Activated T-cell treated with anti-CD3 and anti-CD28 coated beads, Interleukin-2, amount 50 U/mL, for 4 hours (primary cell): ENCODE data around the gene SLC12A8. TPM values are rescaled to one million over a fixed set of nuclear protein-coding genes. Genes with fewer than 3 reads are reported as not detected.

Experiments used
- ATAC-seq, 2 donors: fragments of 200-7000 bp; cut with Tn5 transposase; one replicate each; pipeline ENCODE4 v1.10.0; 2021
- DNase-seq: peaks from one replicate; pipeline ENCODE4 v3.0.0-alpha.2; 2020
- H3K27me3 Mint-ChIP-seq: one replicate; pipeline ENCODE4 v1.8.0; 2021; ENCODE audit warnings: low read depth, mixed read lengths
- H3K36me3 Mint-ChIP-seq: one replicate; pipeline ENCODE4 v1.8.0; 2022; ENCODE audit warnings: mixed read lengths; ENCODE audit not compliant: insufficient read depth
- H3K4me1 Mint-ChIP-seq: one replicate; pipeline ENCODE4 v1.8.0; 2021; ENCODE audit warnings: low read depth, mixed read lengths
- H3K4me3 Mint-ChIP-seq: one replicate; pipeline ENCODE4 v1.8.0; 2021; ENCODE audit warnings: mild to moderate bottlenecking, moderate library complexity, mixed read lengths
- H3K9me3 Mint-ChIP-seq: one replicate; pipeline ENCODE4 v1.8.0; 2021; ENCODE audit warnings: mixed read lengths
- total RNA-seq, 3 donors: library from RNA; stranded (reverse); gene quantifications; one replicate each; pipeline ENCODE4 v1.2.1, GENCODE V29; 2021

The SLC12A8 gene
- total RNA-seq, 3 donors from 2014 or later = 0.35 to 1.7 (median 0.63) TPM

- Mint-ChIP-seq H3K36me3 (no peaks in the 10 kb centered on the region), H3K4me3 (no peak overlapping the region), H3K9me3 (no peaks in the 10 kb centered on the region), H3K27me3 (no peaks in the 10 kb centered on the region), H3K4me1 (peaks cover 31% of the 10 kb centered on the region)
- ATAC-seq (no peak), DNase-seq (no peak)
Measured at GRCh38 chr3:125136966-125137357, 75.6 kb downstream of the SLC12A8 start.

- H3K9me3 Mint-ChIP-seq = no peaks in the 10 kb centered on the region
- H3K4me1 Mint-ChIP-seq = peaks cover 27% of the 10 kb centered on the region
- no peaks in the 10 kb centered on the region for H3K27me3 Mint-ChIP-seq
- DNase-seq = no peak
- H3K4me3 Mint-ChIP-seq = no peak overlapping the region
- no peaks in the 10 kb centered on the region for H3K36me3 Mint-ChIP-seq
- no peak for ATAC-seq
Measured at GRCh38 chr3:125136515-125136914, 76.0 kb downstream of the SLC12A8 start.

DNA sequence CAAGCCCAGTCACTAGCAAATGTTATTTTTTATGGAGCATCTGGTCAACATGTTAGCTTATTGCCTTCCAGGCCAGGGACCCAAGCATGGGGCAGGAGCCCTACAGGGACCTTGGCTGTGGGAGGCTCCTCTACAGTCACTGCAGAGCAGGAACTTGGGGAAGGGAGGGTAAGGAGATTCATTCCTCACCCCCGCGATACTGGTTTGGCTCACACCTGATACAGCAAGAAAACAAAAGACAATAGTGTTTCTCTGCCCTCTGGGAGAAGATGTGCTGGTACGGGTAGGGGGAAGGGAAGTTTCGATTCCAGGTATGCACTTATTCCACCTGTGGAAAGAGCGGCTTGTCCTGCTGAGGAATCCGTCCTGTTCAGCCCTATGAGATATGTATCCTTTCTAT, 77.6 kb downstream of the SLC12A8 start:
- H3K36me3 Mint-ChIP-seq = no peaks in the 10 kb centered on the region
- DNase-seq = no peak
- H3K27me3 Mint-ChIP-seq = no peaks in the 10 kb centered on the region
- no peak for ATAC-seq
- H3K4me1 Mint-ChIP-seq = peaks cover 19% of the 10 kb centered on the region
- H3K9me3 Mint-ChIP-seq = no peaks in the 10 kb centered on the region
- H3K4me3 Mint-ChIP-seq = no peak overlapping the region

DNA sequence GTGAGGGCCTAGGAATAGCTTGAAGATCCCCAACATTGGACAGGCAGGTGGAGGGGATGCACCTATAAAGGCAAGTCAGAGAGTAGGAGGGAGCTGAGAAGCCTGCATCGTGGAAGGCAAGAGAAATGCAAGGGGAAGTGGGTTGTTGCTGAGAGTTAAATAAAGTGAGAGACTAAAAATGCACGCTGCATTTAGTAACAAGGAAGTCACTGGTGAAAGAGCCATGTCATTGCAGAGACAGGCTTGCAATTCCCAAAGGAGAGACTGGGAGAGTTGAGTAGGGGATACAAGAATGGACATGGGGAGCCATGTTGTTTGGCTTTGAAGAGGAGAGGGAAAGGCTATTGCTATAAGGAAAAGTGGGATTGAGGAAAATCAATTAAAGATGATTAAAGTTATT, 79.7 kb downstream of the SLC12A8 start:
- no peaks in the 10 kb centered on the region for H3K36me3 Mint-ChIP-seq
- ATAC-seq (no peak), DNase-seq (no peak)
- no peaks in the 10 kb centered on the region for H3K9me3 Mint-ChIP-seq
- H3K4me3 Mint-ChIP-seq = no peak overlapping the region
- H3K27me3 Mint-ChIP-seq = no peaks in the 10 kb centered on the region
- H3K4me1 Mint-ChIP-seq = peaks cover 17% of the 10 kb centered on the region

DNA sequence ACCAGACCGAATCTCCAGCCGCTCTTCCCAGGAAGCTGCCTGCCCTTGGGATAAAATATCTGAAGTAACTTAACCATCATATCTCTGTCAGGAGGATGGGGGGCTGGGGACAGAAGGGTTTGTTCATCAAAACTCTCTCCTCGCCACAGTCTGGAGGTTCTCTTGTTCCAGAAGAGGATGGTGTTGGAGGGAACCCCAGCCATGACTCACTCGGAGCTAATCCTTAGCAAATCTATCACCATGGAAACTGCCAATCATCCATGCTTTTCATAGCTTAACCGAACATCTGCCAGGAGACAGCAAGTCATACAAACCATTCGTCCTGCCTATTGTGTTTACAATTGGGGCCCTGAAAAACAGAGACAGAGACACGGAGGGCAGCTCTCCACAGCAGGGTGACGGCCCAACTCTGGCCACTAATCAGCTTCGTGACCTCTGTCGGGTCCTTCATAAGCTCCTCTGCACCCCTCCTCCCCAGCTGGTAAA, 83.0 kb downstream of the SLC12A8 start:
- Mint-ChIP-seq H3K9me3 (no peaks in the 10 kb centered on the region), H3K4me1 (peaks cover 17% of the 10 kb centered on the region), H3K27me3 (no peaks in the 10 kb centered on the region), H3K36me3 (no peaks in the 10 kb centered on the region), H3K4me3 (no peak overlapping the region)
- ATAC-seq = no peak
- DNase-seq = no peak

GRCh38 chr3:125128861-125129501, 83.6 kb downstream of the SLC12A8 start:
- no peaks in the 10 kb centered on the region for H3K9me3 Mint-ChIP-seq
- no peaks in the 10 kb centered on the region for H3K36me3 Mint-ChIP-seq
- H3K4me1 Mint-ChIP-seq = peaks cover 17% of the 10 kb centered on the region
- no peak for DNase-seq
- no peaks in the 10 kb centered on the region for H3K27me3 Mint-ChIP-seq
- H3K4me3 Mint-ChIP-seq = no peak overlapping the region
- no peak for ATAC-seq

GRCh38 chr3:125126323-125126722, 86.2 kb downstream of the SLC12A8 start:
- no peaks in the 10 kb centered on the region for H3K36me3 Mint-ChIP-seq
- peaks cover 23% of the 10 kb centered on the region for H3K4me1 Mint-ChIP-seq
- H3K4me3 Mint-ChIP-seq = no peak overlapping the region
- no peak for DNase-seq
- no peaks in the 10 kb centered on the region for H3K9me3 Mint-ChIP-seq
- H3K27me3 Mint-ChIP-seq = no peaks in the 10 kb centered on the region
- ATAC-seq = no peak

DNA sequence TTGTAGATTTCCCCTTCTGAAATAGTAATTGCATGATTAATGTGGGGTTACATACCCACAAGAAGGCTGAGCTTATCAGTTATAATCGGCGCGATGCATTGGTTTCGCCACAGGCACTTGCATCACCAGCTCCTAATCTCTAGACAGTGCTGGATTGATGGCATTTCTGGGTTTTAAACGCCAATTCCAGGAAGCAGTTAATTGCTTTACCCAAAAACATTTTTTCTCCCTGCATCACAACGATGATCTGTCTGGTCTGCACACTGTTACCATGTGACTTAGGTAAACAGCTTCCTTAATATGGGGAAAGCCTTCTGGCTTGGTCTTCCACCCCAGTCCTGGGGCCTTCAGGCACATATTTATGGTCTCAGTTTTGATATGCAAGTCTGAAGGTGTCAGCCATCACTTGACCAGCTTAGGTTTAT, 86.7 kb downstream of the SLC12A8 start:
- Mint-ChIP-seq H3K36me3 (no peaks in the 10 kb centered on the region), H3K9me3 (no peaks in the 10 kb centered on the region), H3K4me1 (peaks cover 27% of the 10 kb centered on the region), H3K4me3 (no peak overlapping the region), H3K27me3 (no peaks in the 10 kb centered on the region)
- peak; percentile 84 to 87 for ATAC-seq
- DNase-seq = no peak

- H3K36me3 Mint-ChIP-seq = no peaks in the 10 kb centered on the region
- no peak for DNase-seq
- peaks cover 43% of the 10 kb centered on the region for H3K4me1 Mint-ChIP-seq
- H3K4me3 Mint-ChIP-seq = no peak overlapping the region
- no peaks in the 10 kb centered on the region for H3K27me3 Mint-ChIP-seq
- H3K9me3 Mint-ChIP-seq = no peaks in the 10 kb centered on the region
- ATAC-seq = no peak
Measured at GRCh38 chr3:125123451-125124305, 88.9 kb downstream of the SLC12A8 start.

- H3K9me3 Mint-ChIP-seq = no peaks in the 10 kb centered on the region
- no peaks in the 10 kb centered on the region for H3K27me3 Mint-ChIP-seq
- no peaks in the 10 kb centered on the region for H3K36me3 Mint-ChIP-seq
- H3K4me1 Mint-ChIP-seq = peaks cover 42% of the 10 kb centered on the region
- H3K4me3 Mint-ChIP-seq = peak overlapping the region; percentile 8
- no peak for DNase-seq
- ATAC-seq = peak; percentile 56 to 64
Measured at GRCh38 chr3:125121246-125122010, 91.1 kb downstream of the SLC12A8 start.

DNA sequence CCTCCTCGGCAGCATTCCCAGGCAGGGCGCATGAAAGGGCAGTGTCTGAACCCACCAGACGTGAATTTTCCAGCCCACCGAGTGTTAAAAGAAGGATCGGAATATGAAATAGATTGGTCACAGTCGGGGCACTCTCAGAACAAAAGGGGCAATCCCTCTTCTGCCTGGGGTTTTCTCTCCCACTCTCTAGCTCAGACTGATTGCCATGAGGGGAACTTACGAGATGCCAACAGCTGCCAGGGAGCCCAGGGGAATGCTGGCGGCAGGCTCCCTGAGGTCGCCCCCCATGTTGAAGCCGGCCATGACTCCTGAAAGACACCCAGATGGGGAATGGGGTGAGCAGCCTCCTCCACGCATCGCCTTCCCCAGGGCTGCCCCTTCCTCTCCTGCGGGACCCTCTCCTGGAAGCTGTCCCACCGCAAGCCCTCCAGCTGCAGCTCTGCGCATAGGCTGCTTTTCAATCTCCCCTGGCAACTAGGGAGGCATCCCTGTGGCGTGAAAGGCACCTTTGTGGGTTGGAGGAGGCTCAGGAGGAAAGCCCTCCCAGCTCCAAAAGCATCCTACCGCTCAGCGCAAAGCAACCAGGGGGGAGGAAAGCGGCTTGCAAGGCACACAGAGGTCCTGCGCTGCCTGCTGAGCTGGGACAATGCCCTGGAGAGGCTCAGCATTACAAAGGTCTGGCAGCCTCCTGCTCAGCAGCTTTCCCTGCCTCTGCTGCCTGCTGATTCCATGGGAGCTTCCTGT, 92.0 kb downstream of the SLC12A8 start:
- H3K9me3 Mint-ChIP-seq = no peaks in the 10 kb centered on the region
- H3K4me3 Mint-ChIP-seq = no peak overlapping the region
- no peaks in the 10 kb centered on the region for H3K27me3 Mint-ChIP-seq
- no peak for DNase-seq
- ATAC-seq = no peak
- H3K36me3 Mint-ChIP-seq = no peaks in the 10 kb centered on the region
- peaks cover 42% of the 10 kb centered on the region for H3K4me1 Mint-ChIP-seq

DNA sequence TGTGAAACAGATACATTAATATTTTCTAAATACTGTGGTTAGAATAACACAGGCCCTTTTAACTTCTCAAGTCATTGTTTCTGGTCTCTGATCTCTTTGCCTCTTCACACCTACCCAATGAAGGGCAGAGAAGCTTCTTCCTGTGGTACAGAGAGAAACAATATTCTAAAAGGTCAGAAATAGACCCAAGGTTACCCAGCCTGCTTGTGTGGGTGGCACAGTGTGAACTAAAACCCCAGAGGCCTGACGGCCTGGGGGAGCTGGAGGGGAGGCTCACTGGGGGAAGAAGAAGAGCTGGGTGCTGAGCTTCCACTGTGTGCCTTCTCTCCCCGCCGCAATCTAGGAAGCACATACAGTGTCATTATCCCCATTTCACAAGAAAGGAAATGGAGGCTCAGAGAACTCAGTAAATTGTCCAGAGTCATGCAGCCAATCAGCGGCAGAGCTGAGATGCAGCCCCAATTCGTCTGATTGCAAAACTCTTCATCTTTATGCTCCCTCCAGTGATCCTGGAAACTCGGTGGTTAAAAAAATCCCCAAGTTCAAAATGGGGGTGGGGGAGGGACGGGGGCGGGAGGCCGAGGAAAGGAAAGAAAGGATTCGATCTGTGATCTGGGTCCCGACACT, 92.7 kb downstream of the SLC12A8 start:
- no peaks in the 10 kb centered on the region for H3K27me3 Mint-ChIP-seq
- H3K36me3 Mint-ChIP-seq = no peaks in the 10 kb centered on the region
- no peaks in the 10 kb centered on the region for H3K9me3 Mint-ChIP-seq
- peaks cover 42% of the 10 kb centered on the region for H3K4me1 Mint-ChIP-seq
- peak overlapping the region; percentile 46 for H3K4me3 Mint-ChIP-seq
- ATAC-seq (peak; percentile 56 to 68), DNase-seq (peak; percentile 17)

GRCh38 chr3:125118600-125118999, 93.9 kb downstream of the SLC12A8 start:
- DNase-seq = no peak
- no peak for ATAC-seq
- Mint-ChIP-seq H3K9me3 (no peaks in the 10 kb centered on the region), H3K4me3 (no peak overlapping the region), H3K36me3 (no peaks in the 10 kb centered on the region), H3K4me1 (peaks cover 41% of the 10 kb centered on the region), H3K27me3 (peaks cover 5% of the 10 kb centered on the region)
